Mammary epithelial cell (primary cell): ENCODE results near the gene ACTRT3.

Experiments used
- CTCF ChIP-seq, 2 donors: IDR thresholded peaks in 1 of 2; conservative IDR thresholded peaks in 1 of 2; 2 replicates each; pipeline ENCODE4 v1.5.1; 2011 to 2012; ENCODE audit warnings: inconsistent platforms in 2 of 2, low read length in 2 of 2, mild to moderate bottlenecking in 2 of 2, control low read depth in 1 of 2, low read depth in 1 of 2; ENCODE audit not compliant: insufficient read depth in 1 of 2; ENCODE audit errors: extremely low read depth in 1 of 2
- EZH2 ChIP-seq: IDR thresholded peaks from 2 replicates; pipeline ENCODE4 v1.6.1; 2012; ENCODE audit warnings: low read length, inconsistent platforms, borderline replicate concordance

GRCh38 chr3:169815590-169816150 lies 46.3 kb upstream of the ACTRT3 start:
- TF ChIP-seq EZH2 (no peak), CTCF (conservative IDR thresholded peaks at IDR 0.05 in 1 of 2, IDR thresholded peaks at IDR 0.05 in 1 of 2; ENCODE audit: extremely low read depth in 1 of 2, insufficient read depth in 1 of 2, low read depth in 1 of 2, low read length in 2 of 2) (no peak)
